GM18907 (cell line): ENCODE results near the gene PSD4.

ENCODE experiments used
- ATAC-seq: cut with Tn5 transposase; IDR thresholded peaks from one replicate; pipeline ENCODE4 v1.9.1; 2021; ENCODE audit warnings: mild to moderate bottlenecking, moderate library complexity; ENCODE audit not compliant: unreplicated experiment

Gene PSD4

GRCh38 chr2:113258471-113259147, 84.8 kb downstream of the PSD4 start:
- ATAC-seq, result no peak
